GM12878 (cell line): ENCODE data around the gene EYS. TPM values are rescaled to one million over a fixed set of nuclear protein-coding genes. Genes with fewer than 3 reads are reported as not detected.

ENCODE experiments used
- ATAC-seq: fragments of 200-7000 bp; cut with Tn5 transposase; 3 replicates; pipeline ENCODE4 v1.9.1; 2020; ENCODE audit warnings: mild to moderate bottlenecking, moderate library complexity
- BruUV-seq: library from RNA; stranded (reverse); fragments of 400-500 nt; replicated peaks from 2 replicates; lab custom pipeline; 2021; lab: Mats Ljungman, UMichigan
- CTCF ChIA-PET: fragments of 300-600 bp; sonication (Branson Sonifier 250); formaldehyde crosslinking; extraction: SDS; loops from one replicate; lab custom pipeline; 2021; ENCODE audit warnings: inconsistent platforms; lab: Yijun Ruan, JAX
- POLR2A ChIA-PET: fragments of 350-600 bp; formaldehyde crosslinking; extraction: SDS; loops from one replicate; lab custom pipeline; 2021; ENCODE audit warnings: inconsistent platforms; lab: Charles Lee
- RAD21 ChIA-PET: fragments of 300-600 bp; sonication (Branson Sonifier 250); formaldehyde crosslinking; loops from one replicate; lab custom pipeline; 2023; ENCODE audit warnings: antibody characterized with exemption; ENCODE audit not compliant: unreplicated experiment; lab: Charles Lee
- SMC1A ChIA-PET: fragments of 300-600 bp; sonication (Branson Sonifier 250); formaldehyde crosslinking; loops from one replicate; lab custom pipeline; 2023; ENCODE audit not compliant: unreplicated experiment, uncharacterized antibody; lab: Charles Lee
- DNase-seq: peaks from one replicate; pipeline ENCODE4 v3.0.0-alpha.2; 2011; ENCODE audit warnings: low read depth, low spot score
- FAIRE-seq: peaks from 3 replicates; lab custom pipeline; 2011; peaks lifted over from hg19 to GRCh38; lab: Jason Lieb, UNC
- H2AFZ ChIP-seq: 2 replicates; pipeline ENCODE4 v1.6.0; 2011; ENCODE audit warnings: low read depth, low read length, control low read depth; ENCODE audit not compliant: control insufficient read depth
- H3K27ac ChIP-seq: 2 replicates; pipeline ENCODE4 v1.5.1; 2011; ENCODE audit warnings: control low read depth; ENCODE audit not compliant: control insufficient read depth, insufficient read depth
- H3K27me3 ChIP-seq, 2 experiments: replicated peaks in 1 of 2; 2 replicates each; pipeline versions ENCODE4 v1.6.0 to v1.6.1; 2011; ENCODE audit warnings: low read length in 1 of 2; ENCODE audit not compliant: control insufficient read depth in 2 of 2, insufficient read depth in 2 of 2
- H3K36me3 ChIP-seq, 2 experiments: 2 replicates each; pipeline ENCODE4 v1.5.1; 2011; ENCODE audit warnings: low read length in 1 of 2; ENCODE audit not compliant: control insufficient read depth in 2 of 2, insufficient read depth in 2 of 2
- H3K4me1 ChIP-seq: 2 replicates; pipeline ENCODE4 v1.6.1; 2011; ENCODE audit warnings: mild to moderate bottlenecking, low read length, moderate library complexity, mixed read lengths; ENCODE audit not compliant: control insufficient read depth, insufficient read depth
- H3K4me2 ChIP-seq: 2 replicates; pipeline ENCODE4 v1.6.0; 2011; ENCODE audit warnings: control low read depth; ENCODE audit not compliant: control insufficient read depth, insufficient read depth
- H3K4me3 ChIP-seq: fragments of 200-600 bp; sonication (generic); 2 replicates; pipeline ENCODE4 v1.5.1; 2016
- H3K79me2 ChIP-seq: 2 replicates; pipeline ENCODE4 v1.6.0; 2011; ENCODE audit warnings: low read length; ENCODE audit not compliant: control insufficient read depth, insufficient read depth
- H3K9ac ChIP-seq: 2 replicates; pipeline ENCODE4 v1.8.0; 2011; ENCODE audit warnings: low read length, control low read depth, mixed read lengths; ENCODE audit not compliant: control insufficient read depth, insufficient read depth
- H3K9me3 ChIP-seq: replicated peaks from 3 replicates; pipeline ENCODE4 v1.5.1; 2011; ENCODE audit warnings: mild to moderate bottlenecking, low read length; ENCODE audit not compliant: control insufficient read depth, insufficient read depth
- H4K20me1 ChIP-seq: 2 replicates; pipeline ENCODE4 v1.6.0; 2011; ENCODE audit not compliant: control insufficient read depth, insufficient read depth
- ELK1 ChIP-seq: IDR thresholded peaks from 2 replicates; pipeline ENCODE4 v1.6.1; 2012; ENCODE audit warnings: low read depth, low read length, improper control_type of control experiment
- ETV6 ChIP-seq, 2 experiments: fragments of 450-650 bp in 1 of 2; IDR thresholded peaks in 1 of 2; conservative IDR thresholded peaks in 1 of 2; 2 replicates each; pipeline ENCODE4 v1.6.1; 2014; ENCODE audit warnings: antibody characterized with exemption in 1 of 2, borderline replicate concordance in 1 of 2, low read depth in 1 of 2, mild to moderate bottlenecking in 1 of 2, moderate library complexity in 1 of 2
- KLF5 ChIP-seq: fragments of 450-650 bp; IDR thresholded peaks from 2 replicates; pipeline ENCODE4 v1.6.1; 2014; ENCODE audit warnings: mild to moderate bottlenecking; ENCODE audit not compliant: partially characterized antibody
- PAX5 ChIP-seq: IDR thresholded peaks from 2 replicates; pipeline ENCODE4 v1.6.1; 2011; ENCODE audit warnings: low read depth, low read length, borderline replicate concordance
- POLR2AphosphoS2 ChIP-seq: IDR thresholded peaks from 2 replicates; pipeline ENCODE4 v1.6.1; 2011; ENCODE audit warnings: low read depth, mild to moderate bottlenecking, low read length, improper control_type of control experiment, moderate library complexity
- RAD21 ChIP-seq: IDR thresholded peaks from 2 replicates; pipeline ENCODE4 v1.6.1; 2011; ENCODE audit warnings: mild to moderate bottlenecking, low read depth, low read length, moderate library complexity; ENCODE audit not compliant: insufficient read depth
- YBX1 ChIP-seq: fragments of 450-650 bp; IDR thresholded peaks from 2 replicates; pipeline ENCODE4 v1.6.1; 2016; ENCODE audit warnings: antibody characterized with exemption
- ZBED1 ChIP-seq: IDR thresholded peaks from 2 replicates; pipeline ENCODE4 v1.6.1; 2016; ENCODE audit warnings: borderline replicate concordance
- ZBTB33 ChIP-seq: fragments of 450-650 bp; IDR thresholded peaks from 2 replicates; pipeline ENCODE4 v1.6.1; 2017; ENCODE audit warnings: mild to moderate bottlenecking
- ZNF274 ChIP-seq: IDR thresholded peaks from one replicate; pipeline ENCODE4 v1.8.0; 2011; ENCODE audit not compliant: insufficient read length, insufficient read depth
- ZNF622 ChIP-seq: fragments of 450-650 bp; IDR thresholded peaks from 2 replicates; pipeline ENCODE4 v1.6.1; 2017; ENCODE audit warnings: mild to moderate bottlenecking, inconsistent platforms
- WGBS: methylation state at CpG from one replicate; pipeline ENCODE4 v1.1.6; 2016; ENCODE audit warnings: low lambda C conversion rate; ENCODE audit not compliant: insufficient replicate concordance, insufficient coverage; ENCODE audit errors: missing lambda C conversion rate; 5-methylcytosine and 5-hydroxymethylcytosine counted together
- in situ Hi-C: fragments of 300-500 bp; cut with MboI; formaldehyde crosslinking; loops from 9 replicates; pipeline ENCODE4 v1.14.3; 2018; ENCODE audit warnings: mixed read lengths
- intact Hi-C: fragments of 100-400 bp; cut with micrococcal nuclease; formaldehyde crosslinking; loops from one replicate; pipeline ENCODE4 v1.14.2; 2022; ENCODE audit not compliant: unreplicated experiment
- polyA plus RNA-seq, 11 experiments: library from polyadenylated mRNA; depleted of rRNA in 4 of 11; unstranded in 6 of 11; stranded (reverse) in 5 of 11; fragments of >200 nt; fragmentation: Nextera tagmentation in 4 of 11; fragmentation: Illumina TruSeq in 1 of 11; extraction: Ambion mirVana in 4 of 11; extraction: Trizol in 1 of 11; gene quantifications; 1 replicate in 1 of 11; 2 replicates in 10 of 11; pipeline versions ENCODE4 v1.2.1 to v1.2.3, GENCODE V29; 2011 to 2016; ENCODE audit warnings: inconsistent platforms in 2 of 11, missing spikeins in 2 of 11, low read depth in 1 of 11
- total RNA-seq, 4 experiments: library from RNA; depleted of rRNA in 3 of 4; stranded (reverse); fragments of >200 nt in 3 of 4; fragmentation: Illumina TruSeq in 1 of 4; extraction: Trizol in 1 of 4; gene quantifications; 2 replicates each; pipeline versions ENCODE4 v1.2.1 to v1.2.3, GENCODE V29; 2013 to 2021
- TF ChIP-seq, protein P1 (sequence below), 3 experiments: IDR thresholded peaks in 2 of 3; conservative IDR thresholded peaks in 1 of 3; 2 replicates each; pipeline ENCODE4 v1.5.1; 2011; ENCODE audit warnings: low read depth in 3 of 3, low read length in 3 of 3, mild to moderate bottlenecking in 3 of 3, control low read depth in 2 of 3, moderate library complexity in 2 of 3, inconsistent platforms in 1 of 3, mixed read lengths in 1 of 3; ENCODE audit not compliant: control insufficient read depth in 2 of 3, insufficient read depth in 1 of 3; ENCODE audit errors: extremely low read depth in 1 of 3
- TF ChIP-seq, protein P2 (sequence below): fragments of 450-650 bp; formaldehyde crosslinking; IDR thresholded peaks from 2 replicates; pipeline ENCODE4 v1.4.0; 2022; ENCODE audit warnings: mild to moderate bottlenecking, moderate library complexity

The EYS gene
- total and polyA plus RNA-seq, 10 of the 15 experiments (the other 5 are each of a cell fraction or from before 2014, with no cell fraction given), result under 0.01 to 0.14 (median 0.02) TPM; not detected in 1

GRCh38 chr6:63793465-63794137 is 1913.4 kb downstream of the EYS start:
- H3K4me1 ChIP-seq, result peaks cover 6% of the 10 kb centered on the region; the same call in 1 of the 2 replicates
- ATAC-seq (peak; percentile 75), DNase-seq (no peak), FAIRE-seq (no peak)
- no peaks in the 10 kb centered on the region for H3K79me2 ChIP-seq
- ChIA-PET RAD21 (interaction anchor here (0.6 to 1.4 kb wide), 2 partner anchors 195 to 441 kb away, joined by 3 to 4 read pairs; no protein-coding TSS in a partner anchor), POLR2A (no interaction called here), CTCF (interaction anchor here (1.2 to 1.3 kb wide), 4 partner anchors 11 to 486 kb away, joined by 3 to 5 read pairs (median 4); no protein-coding TSS in a partner anchor), SMC1A (interaction anchor here (0.9 to 1.2 kb wide), 3 partner anchors 9 to 441 kb away, joined by 3 to 4 read pairs (median 3); no protein-coding TSS in a partner anchor)
- H4K20me1 ChIP-seq, result no peaks in the 10 kb centered on the region
- no peaks in the 10 kb centered on the region; a peak in 1 of 4 replicates for H3K27me3 ChIP-seq
- H2AFZ ChIP-seq, result no peak overlapping the region
- H3K9ac ChIP-seq, result no peak overlapping the region
- no TSS peak for BruUV-seq
- no peak overlapping the region for H3K27ac ChIP-seq
- H3K4me2 ChIP-seq, result no peak overlapping the region
- H3K36me3 ChIP-seq, result no peaks in the 10 kb centered on the region
- WGBS, result 4% methylated on average over 4 of the region's 4 CpGs
- H3K9me3 ChIP-seq, result no peaks in the 10 kb centered on the region
- intact Hi-C loops (no loop called here), in situ Hi-C loops (loop anchor here (25.0 kb wide), 1 partner anchor 481 kb away; the partner anchor contains the start of gene LGSN)
- no peak overlapping the region for H3K4me3 ChIP-seq
- TF ChIP-seq YBX1 (no peak), ELK1 (no peak), ZNF622 (no peak), ZNF274 (no peak), ZBED1 (no peak), PAX5 (no peak), POLR2AphosphoS2 (no peak), ETV6 (conservative IDR thresholded peaks at IDR 0.05 in 1 of 2, IDR thresholded peaks at IDR 0.05 in 1 of 2; ENCODE audit: borderline replicate concordance in 1 of 2, low read depth in 1 of 2) (no peak), RAD21 (no peak), ZBTB33 (no peak), KLF5 (no peak)
- TF ChIP-seq, protein P1, sequence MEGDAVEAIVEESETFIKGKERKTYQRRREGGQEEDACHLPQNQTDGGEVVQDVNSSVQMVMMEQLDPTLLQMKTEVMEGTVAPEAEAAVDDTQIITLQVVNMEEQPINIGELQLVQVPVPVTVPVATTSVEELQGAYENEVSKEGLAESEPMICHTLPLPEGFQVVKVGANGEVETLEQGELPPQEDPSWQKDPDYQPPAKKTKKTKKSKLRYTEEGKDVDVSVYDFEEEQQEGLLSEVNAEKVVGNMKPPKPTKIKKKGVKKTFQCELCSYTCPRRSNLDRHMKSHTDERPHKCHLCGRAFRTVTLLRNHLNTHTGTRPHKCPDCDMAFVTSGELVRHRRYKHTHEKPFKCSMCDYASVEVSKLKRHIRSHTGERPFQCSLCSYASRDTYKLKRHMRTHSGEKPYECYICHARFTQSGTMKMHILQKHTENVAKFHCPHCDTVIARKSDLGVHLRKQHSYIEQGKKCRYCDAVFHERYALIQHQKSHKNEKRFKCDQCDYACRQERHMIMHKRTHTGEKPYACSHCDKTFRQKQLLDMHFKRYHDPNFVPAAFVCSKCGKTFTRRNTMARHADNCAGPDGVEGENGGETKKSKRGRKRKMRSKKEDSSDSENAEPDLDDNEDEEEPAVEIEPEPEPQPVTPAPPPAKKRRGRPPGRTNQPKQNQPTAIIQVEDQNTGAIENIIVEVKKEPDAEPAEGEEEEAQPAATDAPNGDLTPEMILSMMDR (IDR thresholded peaks at IDR 0.05 in 2 of 3, conservative IDR thresholded peaks at IDR 0.05 in 1 of 3; ENCODE audit: control insufficient read depth in 2 of 3, extremely low read depth in 1 of 3, insufficient read depth in 1 of 3, low read depth in 3 of 3, low read length in 3 of 3), result no peak
- TF ChIP-seq, protein P2, sequence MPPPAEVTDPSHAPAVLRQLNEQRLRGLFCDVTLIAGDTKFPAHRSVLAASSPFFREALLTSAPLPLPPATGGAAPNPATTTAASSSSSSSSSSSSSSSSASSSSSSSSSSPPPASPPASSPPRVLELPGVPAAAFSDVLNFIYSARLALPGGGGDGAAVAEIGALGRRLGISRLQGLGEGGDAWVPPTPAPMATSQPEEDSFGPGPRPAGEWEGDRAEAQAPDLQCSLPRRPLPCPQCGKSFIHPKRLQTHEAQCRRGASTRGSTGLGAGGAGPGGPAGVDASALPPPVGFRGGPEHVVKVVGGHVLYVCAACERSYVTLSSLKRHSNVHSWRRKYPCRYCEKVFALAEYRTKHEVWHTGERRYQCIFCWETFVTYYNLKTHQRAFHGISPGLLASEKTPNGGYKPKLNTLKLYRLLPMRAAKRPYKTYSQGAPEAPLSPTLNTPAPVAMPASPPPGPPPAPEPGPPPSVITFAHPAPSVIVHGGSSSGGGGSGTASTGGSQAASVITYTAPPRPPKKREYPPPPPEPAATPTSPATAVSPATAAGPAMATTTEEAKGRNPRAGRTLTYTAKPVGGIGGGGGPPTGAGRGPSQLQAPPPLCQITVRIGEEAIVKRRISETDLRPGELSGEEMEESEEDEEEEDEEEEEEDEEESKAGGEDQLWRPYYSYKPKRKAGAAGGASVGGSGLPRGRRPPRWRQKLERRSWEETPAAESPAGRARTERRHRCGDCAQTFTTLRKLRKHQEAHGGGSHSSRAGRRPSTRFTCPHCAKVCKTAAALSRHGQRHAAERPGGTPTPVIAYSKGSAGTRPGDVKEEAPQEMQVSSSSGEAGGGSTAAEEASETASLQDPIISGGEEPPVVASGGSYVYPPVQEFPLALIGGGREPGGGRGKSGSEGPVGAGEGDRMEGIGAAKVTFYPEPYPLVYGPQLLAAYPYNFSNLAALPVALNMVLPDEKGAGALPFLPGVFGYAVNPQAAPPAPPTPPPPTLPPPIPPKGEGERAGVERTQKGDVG (CRISPR knock-in tag), result no peak
